ENCODE data around the gene PRR16. TPM values are rescaled to one million over a fixed set of nuclear protein-coding genes. Genes with fewer than 3 reads are reported as not detected.

Gene PRR16
- total and polyA plus RNA-seq, 2 of the 13 experiments (the other 11 are each of a cell fraction or from before 2014, with no cell fraction given) = not detected

DNA sequence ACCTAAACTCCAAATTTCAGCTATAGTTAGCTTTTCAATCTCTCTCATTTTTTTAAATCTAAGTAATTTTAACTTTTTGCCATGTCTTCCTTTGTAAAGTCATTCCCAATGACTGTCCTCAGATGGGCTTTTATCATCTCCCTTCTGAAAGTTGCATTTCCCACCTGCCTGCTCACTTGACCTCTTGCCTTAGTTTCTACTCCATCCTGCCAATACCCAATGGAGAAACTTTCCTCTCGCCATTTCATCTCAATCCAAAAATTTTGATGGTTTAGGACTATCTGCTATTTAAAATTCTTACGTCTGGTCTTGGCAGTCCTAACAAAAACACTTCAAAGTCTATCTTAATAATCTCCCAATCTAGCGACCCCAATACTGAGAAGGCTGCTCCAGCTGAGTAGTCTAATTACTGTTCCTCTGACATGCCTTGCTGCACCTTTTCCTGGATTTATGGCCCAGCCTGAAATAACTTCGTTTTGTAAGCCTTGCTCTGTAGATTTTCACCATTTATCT, 231.3 kb downstream of the PRR16 start (continued):
- TF ChIP-seq, protein P1, sequence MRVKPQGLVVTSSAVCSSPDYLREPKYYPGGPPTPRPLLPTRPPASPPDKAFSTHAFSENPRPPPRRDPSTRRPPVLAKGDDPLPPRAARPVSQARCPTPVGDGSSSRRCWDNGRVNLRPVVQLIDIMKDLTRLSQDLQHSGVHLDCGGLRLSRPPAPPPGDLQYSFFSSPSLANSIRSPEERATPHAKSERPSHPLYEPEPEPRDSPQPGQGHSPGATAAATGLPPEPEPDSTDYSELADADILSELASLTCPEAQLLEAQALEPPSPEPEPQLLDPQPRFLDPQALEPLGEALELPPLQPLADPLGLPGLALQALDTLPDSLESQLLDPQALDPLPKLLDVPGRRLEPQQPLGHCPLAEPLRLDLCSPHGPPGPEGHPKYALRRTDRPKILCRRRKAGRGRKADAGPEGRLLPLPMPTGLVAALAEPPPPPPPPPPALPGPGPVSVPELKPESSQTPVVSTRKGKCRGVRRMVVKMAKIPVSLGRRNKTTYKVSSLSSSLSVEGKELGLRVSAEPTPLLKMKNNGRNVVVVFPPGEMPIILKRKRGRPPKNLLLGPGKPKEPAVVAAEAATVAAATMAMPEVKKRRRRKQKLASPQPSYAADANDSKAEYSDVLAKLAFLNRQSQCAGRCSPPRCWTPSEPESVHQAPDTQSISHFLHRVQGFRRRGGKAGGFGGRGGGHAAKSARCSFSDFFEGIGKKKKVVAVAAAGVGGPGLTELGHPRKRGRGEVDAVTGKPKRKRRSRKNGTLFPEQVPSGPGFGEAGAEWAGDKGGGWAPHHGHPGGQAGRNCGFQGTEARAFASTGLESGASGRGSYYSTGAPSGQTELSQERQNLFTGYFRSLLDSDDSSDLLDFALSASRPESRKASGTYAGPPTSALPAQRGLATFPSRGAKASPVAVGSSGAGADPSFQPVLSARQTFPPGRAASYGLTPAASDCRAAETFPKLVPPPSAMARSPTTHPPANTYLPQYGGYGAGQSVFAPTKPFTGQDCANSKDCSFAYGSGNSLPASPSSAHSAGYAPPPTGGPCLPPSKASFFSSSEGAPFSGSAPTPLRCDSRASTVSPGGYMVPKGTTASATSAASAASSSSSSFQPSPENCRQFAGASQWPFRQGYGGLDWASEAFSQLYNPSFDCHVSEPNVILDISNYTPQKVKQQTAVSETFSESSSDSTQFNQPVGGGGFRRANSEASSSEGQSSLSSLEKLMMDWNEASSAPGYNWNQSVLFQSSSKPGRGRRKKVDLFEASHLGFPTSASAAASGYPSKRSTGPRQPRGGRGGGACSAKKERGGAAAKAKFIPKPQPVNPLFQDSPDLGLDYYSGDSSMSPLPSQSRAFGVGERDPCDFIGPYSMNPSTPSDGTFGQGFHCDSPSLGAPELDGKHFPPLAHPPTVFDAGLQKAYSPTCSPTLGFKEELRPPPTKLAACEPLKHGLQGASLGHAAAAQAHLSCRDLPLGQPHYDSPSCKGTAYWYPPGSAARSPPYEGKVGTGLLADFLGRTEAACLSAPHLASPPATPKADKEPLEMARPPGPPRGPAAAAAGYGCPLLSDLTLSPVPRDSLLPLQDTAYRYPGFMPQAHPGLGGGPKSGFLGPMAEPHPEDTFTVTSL (CRISPR knock-in tag; IDR thresholded peaks at IDR 0.05; ENCODE audit: borderline replicate concordance) = no peak
- TF ChIP-seq, protein P2, sequence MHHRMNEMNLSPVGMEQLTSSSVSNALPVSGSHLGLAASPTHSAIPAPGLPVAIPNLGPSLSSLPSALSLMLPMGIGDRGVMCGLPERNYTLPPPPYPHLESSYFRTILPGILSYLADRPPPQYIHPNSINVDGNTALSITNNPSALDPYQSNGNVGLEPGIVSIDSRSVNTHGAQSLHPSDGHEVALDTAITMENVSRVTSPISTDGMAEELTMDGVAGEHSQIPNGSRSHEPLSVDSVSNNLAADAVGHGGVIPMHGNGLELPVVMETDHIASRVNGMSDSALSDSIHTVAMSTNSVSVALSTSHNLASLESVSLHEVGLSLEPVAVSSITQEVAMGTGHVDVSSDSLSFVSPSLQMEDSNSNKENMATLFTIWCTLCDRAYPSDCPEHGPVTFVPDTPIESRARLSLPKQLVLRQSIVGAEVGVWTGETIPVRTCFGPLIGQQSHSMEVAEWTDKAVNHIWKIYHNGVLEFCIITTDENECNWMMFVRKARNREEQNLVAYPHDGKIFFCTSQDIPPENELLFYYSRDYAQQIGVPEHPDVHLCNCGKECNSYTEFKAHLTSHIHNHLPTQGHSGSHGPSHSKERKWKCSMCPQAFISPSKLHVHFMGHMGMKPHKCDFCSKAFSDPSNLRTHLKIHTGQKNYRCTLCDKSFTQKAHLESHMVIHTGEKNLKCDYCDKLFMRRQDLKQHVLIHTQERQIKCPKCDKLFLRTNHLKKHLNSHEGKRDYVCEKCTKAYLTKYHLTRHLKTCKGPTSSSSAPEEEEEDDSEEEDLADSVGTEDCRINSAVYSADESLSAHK (CRISPR knock-in tag; IDR thresholded peaks at IDR 0.05; ENCODE audit: borderline replicate concordance) = no peak
- TF ChIP-seq, protein P3, sequence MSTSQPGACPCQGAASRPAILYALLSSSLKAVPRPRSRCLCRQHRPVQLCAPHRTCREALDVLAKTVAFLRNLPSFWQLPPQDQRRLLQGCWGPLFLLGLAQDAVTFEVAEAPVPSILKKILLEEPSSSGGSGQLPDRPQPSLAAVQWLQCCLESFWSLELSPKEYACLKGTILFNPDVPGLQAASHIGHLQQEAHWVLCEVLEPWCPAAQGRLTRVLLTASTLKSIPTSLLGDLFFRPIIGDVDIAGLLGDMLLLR (CRISPR knock-in tag; IDR thresholded peaks at IDR 0.05) = no peak
- TF ChIP-seq, protein P4, sequence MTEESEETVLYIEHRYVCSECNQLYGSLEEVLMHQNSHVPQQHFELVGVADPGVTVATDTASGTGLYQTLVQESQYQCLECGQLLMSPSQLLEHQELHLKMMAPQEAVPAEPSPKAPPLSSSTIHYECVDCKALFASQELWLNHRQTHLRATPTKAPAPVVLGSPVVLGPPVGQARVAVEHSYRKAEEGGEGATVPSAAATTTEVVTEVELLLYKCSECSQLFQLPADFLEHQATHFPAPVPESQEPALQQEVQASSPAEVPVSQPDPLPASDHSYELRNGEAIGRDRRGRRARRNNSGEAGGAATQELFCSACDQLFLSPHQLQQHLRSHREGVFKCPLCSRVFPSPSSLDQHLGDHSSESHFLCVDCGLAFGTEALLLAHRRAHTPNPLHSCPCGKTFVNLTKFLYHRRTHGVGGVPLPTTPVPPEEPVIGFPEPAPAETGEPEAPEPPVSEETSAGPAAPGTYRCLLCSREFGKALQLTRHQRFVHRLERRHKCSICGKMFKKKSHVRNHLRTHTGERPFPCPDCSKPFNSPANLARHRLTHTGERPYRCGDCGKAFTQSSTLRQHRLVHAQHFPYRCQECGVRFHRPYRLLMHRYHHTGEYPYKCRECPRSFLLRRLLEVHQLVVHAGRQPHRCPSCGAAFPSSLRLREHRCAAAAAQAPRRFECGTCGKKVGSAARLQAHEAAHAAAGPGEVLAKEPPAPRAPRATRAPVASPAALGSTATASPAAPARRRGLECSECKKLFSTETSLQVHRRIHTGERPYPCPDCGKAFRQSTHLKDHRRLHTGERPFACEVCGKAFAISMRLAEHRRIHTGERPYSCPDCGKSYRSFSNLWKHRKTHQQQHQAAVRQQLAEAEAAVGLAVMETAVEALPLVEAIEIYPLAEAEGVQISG (CRISPR knock-in tag; IDR thresholded peaks at IDR 0.05) = no peak
- no peak for TF ChIP-seq ZNF24 (IDR thresholded peaks at IDR 0.05)
